Measurements from ENCODE around the gene KCNH6.

Gene KCNH6, protein sequence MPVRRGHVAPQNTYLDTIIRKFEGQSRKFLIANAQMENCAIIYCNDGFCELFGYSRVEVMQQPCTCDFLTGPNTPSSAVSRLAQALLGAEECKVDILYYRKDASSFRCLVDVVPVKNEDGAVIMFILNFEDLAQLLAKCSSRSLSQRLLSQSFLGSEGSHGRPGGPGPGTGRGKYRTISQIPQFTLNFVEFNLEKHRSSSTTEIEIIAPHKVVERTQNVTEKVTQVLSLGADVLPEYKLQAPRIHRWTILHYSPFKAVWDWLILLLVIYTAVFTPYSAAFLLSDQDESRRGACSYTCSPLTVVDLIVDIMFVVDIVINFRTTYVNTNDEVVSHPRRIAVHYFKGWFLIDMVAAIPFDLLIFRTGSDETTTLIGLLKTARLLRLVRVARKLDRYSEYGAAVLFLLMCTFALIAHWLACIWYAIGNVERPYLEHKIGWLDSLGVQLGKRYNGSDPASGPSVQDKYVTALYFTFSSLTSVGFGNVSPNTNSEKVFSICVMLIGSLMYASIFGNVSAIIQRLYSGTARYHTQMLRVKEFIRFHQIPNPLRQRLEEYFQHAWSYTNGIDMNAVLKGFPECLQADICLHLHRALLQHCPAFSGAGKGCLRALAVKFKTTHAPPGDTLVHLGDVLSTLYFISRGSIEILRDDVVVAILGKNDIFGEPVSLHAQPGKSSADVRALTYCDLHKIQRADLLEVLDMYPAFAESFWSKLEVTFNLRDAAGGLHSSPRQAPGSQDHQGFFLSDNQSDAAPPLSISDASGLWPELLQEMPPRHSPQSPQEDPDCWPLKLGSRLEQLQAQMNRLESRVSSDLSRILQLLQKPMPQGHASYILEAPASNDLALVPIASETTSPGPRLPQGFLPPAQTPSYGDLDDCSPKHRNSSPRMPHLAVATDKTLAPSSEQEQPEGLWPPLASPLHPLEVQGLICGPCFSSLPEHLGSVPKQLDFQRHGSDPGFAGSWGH

GRCh38 chr17:63523253-63523855 lies at the start of gene KCNH6:
Gene KCNH6 (plus strand): TSS chr17:63523358. CDS start chr17:63523414, 56 bp downstream.
- DNase-seq, result no peak

- no peak for DNase-seq
Measured at GRCh38 chr17:63474174-63474573, 49.0 kb upstream of the KCNH6 start.

GRCh38 chr17:63474586-63475460 lies 48.3 kb upstream of the KCNH6 start:
- no peak for DNase-seq

GRCh38 chr17:63475491-63476412 lies 47.4 kb upstream of the KCNH6 start:
- no peak for DNase-seq

DNA sequence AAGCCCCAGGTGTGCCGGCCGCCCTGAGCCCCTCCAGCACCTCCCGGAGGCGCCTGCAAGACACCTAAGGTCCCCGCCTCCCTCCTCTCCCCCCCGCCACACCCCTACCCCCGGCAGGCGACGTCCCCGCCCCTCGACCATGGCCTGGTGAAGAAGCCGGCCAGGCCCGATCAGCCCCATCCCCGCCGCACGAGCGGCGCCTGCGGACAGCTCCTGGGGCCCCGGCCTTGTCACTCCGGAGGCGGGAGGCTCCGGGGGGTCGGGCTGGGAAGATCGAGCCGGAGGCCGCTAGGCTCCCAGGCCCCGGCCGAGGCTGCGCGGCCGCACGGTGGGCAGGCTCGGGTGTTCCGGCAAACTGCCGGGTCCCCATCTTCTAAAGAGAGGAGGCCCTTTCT lies 46.7 kb upstream of the KCNH6 start:
- DNase-seq, result no peak

- peak; percentile 45 to 82 (median 62) for DNase-seq
Measured at GRCh38 chr17:63476854-63477479, 46.2 kb upstream of the KCNH6 start, which contains the start of gene ACE. Gene ACE (plus strand): TSS chr17:63477061. CDS start chr17:63477095, 34 bp downstream.

DNA sequence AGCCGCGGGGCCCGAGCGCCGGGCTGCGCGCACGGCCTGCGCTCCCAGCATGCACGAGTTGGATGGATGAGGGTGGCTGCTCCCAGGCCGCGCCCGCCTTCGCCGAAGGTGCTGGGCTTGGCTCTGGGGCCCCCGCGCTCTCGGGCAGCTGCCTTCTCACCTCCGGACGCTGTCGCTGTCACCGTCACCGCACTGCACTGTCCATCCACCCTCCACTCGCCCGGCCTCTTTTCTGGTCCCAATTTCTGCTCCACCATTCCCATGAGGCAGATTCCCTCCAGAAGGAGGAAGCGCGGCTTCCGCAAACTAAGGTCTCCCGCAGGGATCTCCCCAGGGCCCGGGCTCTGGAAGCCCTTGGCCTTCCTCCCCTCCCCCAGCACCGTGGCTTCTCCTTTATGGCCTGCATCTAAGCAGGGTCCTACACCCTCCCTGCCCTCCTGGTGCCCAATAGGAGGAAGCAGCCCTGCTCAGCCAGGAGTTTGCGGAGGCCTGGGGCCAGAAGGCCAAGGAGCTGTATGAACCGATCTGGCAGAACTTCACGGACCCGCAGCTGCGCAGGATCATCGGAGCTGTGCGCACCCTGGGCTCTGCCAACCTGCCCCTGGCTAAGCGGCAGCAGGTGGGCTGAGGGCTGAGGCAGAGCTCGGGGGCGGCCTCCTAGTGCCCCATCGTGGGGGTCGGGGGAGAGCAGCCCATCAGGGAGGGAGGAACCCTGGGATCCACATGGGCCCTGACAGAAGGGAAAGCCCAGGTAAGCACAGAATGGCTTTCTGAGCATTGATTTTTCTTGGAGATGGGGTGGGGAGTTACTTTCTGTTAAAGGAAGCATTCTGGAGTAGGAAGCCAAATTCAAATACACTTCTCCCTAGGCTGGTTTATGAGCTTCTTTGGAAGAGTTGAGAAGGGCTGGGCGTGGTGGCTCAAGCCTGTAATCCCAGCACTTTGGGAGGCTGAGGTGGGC lies 45.4 kb upstream of the KCNH6 start:
- DNase-seq, result peak; percentile 51 to 76 (median 60)

- DNase-seq, result peak; percentile 81 to 89 (median 82)
Measured at GRCh38 chr17:63478814-63479494, 44.2 kb upstream of the KCNH6 start.

DNA sequence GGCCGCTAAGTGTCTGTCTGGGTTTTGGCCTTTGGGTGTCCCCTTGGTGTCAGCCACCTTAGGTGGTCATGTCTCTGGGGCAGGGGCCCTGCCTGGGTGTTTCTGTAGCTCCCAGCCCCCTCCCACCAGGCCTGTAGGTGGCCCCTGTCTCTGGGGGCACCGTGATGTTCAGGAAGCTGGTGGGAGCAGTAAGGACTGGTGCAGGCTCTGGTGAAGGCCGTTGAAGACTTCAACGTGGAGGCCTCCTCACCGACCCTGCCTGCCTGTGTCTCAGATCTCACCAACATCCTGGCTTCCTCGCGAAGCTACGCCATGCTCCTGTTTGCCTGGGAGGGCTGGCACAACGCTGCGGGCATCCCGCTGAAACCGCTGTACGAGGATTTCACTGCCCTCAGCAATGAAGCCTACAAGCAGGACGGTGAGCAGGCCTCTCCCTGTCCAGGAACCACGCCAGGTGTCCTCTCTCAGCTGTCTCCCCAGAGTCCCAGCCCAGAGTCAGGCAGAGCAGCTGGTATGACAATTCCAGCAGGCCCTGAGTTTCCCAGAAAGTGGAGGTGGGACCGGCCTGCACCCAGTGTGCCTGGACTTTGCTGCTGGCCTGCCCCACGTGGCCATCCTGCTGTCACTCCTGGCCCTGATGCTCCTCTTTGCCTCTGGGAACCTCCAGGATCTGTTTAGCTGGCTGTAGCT lies 43.5 kb upstream of the KCNH6 start:
- no peak for DNase-seq

- no peak for DNase-seq
Measured at GRCh38 chr17:63480192-63480784, 42.9 kb upstream of the KCNH6 start.

- DNase-seq, result no peak
Measured at GRCh38 chr17:63480826-63481487, 42.2 kb upstream of the KCNH6 start.

GRCh38 chr17:63481488-63481870 lies 41.7 kb upstream of the KCNH6 start:
- DNase-seq, result no peak

DNA sequence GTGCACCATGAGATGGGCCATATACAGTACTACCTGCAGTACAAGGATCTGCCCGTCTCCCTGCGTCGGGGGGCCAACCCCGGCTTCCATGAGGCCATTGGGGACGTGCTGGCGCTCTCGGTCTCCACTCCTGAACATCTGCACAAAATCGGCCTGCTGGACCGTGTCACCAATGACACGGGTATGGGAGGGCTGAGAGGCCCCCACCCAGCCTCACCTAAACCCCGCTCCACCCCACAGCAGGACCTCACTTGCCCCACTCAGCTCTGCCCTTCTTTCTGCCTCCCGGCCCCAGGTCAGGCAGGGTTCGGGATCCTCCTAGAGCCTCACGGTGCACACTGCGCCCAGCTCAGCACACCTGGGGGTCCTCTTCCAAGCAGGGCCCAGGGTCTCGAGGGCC lies 40.6 kb upstream of the KCNH6 start:
- DNase-seq, result no peak

DNA sequence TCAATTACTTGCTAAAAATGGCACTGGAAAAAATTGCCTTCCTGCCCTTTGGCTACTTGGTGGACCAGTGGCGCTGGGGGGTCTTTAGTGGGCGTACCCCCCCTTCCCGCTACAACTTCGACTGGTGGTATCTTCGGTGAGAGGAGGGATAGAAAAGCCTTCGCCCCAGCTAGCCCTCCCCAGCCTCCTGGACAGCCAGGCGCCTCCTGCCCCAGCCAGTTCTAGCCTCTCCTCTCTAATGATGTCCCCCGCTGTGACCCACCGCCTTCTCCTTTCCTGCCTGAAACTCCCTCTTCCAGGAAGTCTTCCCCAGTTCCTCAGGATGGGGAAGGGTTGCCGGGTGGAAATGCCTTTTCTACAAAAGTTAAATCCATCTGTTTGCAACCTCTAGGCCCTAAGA lies 40.1 kb upstream of the KCNH6 start:
- DNase-seq, result no peak

DNA sequence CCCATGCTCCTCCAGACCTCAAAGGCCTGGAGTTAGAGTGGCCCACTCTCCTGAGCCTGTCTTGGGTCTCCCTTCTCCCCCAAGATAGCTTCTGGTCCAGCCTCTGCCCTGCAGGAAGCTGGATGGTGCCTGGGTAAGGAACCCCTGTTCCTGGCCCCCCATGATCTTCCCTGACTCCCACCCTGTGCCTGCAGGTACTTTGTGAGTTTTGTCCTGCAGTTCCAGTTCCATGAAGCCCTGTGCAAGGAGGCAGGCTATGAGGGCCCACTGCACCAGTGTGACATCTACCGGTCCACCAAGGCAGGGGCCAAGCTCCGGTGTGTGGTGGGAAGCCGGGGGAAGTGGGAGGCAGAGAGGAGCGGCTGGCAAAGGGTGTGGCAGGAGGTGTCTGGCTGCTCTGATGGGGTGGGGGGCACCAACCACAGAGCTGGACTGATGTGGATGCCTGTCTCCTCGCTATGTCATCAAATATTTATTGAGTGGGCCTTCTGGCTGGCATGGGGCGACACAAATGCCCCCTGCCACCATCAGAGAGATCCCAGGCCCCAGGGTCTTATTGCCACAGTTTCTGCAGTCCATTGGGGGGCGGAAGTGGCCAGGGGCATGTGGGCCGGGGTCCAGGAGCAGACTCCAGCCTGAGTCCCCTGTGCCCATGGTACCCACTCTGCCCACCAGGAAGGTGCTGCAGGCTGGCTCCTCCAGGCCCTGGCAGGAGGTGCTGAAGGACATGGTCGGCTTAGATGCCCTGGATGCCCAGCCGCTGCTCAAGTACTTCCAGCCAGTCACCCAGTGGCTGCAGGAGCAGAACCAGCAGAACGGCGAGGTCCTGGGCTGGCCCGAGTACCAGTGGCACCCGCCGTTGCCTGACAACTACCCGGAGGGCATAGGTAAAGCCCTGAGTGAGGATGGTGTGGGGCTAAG lies 39.2 kb upstream of the KCNH6 start:
- no peak for DNase-seq

Measured in suppressor macrophage treated with lipopolysaccharide for 1 hour (primary cell).